HG02981 (cell line): Measurements from ENCODE around the gene BIN1.

Experiments used
- ATAC-seq: cut with Tn5 transposase; IDR thresholded peaks from one replicate; pipeline ENCODE4 v1.9.1; 2021; ENCODE audit warnings: mild to moderate bottlenecking, moderate library complexity; ENCODE audit not compliant: unreplicated experiment

Gene BIN1

GRCh38 chr2:127106991-127107621 is at the start of gene BIN1:
Gene BIN1, minus strand, starts transcription at chr2:127107154. Its CDS starts 211 bp downstream, at chr2:127106943.
- peak; percentile 86 for ATAC-seq

DNA sequence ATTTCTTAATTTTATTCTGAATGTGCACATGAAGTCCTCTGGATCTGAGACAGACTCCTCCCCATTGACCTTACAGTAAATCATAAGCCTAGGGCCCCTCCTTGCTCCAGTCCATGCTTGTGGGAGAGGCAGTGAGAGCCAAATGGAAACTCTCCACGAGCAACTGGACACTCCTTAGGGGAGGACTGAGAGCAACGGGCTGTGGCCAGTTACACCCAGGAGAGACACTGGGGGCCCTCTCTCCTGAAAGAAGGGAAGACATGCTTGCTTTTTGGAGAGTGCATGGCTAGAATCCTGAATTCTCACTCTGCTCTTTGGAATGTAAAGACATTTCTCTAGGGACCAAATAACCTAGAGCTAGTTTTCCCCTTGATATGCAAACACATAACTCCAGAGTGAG is 49.0 kb upstream of the BIN1 start:
- ATAC-seq = no peak

DNA sequence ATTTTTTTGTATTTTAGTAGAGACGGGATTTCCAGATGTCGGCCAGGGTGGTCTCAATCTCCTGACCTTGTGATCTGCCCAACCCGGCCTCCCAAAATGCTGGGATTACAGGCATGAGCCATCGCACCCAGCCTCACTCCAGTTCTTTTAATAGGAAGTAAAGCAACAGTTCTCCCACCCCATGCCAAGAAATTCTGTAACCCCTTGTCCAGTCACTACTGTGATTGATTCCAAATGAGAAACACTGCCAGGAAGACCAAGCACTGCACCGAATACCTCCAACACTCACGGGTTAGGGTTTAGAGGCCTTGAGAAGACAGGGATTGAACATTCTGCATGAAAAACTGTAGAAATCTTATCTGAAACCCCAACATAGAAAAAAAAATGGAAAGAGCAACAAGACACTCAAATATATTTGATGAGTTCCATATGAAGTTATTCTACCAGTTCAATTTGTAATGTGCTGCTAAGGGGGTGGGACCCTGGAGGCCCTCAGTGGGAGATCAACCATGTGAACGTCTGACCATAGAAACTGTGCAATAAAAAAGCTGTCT is 48.2 kb upstream of the BIN1 start:
- ATAC-seq = no peak

DNA sequence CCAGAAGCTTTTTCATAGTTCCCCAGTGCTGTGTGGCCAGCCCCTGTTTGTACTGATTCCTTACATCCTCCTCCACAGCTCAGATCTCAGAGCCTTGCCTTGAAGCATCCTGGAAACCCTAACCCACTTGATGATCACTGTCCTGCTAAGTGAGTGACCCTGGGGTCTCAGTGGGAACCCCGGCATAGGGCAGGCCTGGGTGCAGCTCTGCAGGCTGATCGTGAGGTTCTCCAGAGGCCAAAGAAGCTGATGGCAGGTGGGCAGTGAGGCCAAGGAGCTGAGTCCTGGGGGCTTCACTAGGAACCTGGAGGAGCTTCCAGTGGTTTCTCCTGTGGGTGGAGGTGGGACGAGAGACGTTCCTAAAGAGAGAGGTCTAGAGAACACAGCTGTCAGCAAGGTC is 47.4 kb upstream of the BIN1 start:
- no peak for ATAC-seq

DNA sequence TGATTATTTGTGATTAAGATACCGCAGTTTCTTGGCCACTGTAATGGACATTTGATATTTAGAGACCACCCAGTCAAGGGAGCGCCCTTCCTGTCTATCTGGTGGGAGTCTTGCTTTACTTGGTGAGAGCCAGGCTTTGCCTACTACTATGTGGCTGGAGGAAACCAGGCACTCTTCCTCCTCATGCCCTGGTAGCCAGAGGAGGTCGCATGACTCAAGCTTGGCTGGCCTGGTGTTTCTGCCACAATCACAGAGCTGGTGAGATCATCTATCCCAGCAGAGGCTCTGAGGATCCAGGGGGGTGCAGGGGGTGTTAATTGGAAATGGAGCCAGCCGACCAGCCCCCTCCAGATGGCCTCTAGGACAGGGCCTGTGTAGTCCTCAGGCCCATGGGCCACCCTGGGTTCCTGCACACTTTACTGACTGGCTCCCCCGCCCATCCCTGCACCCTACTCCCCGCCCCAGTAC is 46.8 kb upstream of the BIN1 start:
- no peak for ATAC-seq

DNA sequence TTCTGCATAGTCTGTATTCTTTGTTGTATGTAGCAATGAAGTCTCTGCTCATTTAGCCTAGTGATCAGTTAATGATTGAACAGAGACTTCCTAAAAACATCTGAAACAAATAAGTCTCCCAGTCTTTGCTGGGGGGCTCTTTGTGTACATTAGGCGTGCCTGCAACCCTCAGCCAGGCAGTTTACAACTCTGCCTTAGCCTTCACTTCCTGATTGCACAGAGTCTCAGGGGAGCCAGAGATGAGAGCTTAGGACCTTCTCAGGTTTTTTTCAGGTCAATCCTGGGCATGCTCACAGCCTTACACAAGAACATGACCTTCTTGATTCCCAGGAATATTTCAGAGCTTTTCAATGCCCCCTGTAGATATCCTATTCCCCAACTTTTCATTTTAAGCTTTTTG is 44.0 kb upstream of the BIN1 start:
- no peak for ATAC-seq

- no peak for ATAC-seq
These were observed 42.4 kb upstream of the BIN1 start for GRCh38 chr2:127149384-127149783.

DNA sequence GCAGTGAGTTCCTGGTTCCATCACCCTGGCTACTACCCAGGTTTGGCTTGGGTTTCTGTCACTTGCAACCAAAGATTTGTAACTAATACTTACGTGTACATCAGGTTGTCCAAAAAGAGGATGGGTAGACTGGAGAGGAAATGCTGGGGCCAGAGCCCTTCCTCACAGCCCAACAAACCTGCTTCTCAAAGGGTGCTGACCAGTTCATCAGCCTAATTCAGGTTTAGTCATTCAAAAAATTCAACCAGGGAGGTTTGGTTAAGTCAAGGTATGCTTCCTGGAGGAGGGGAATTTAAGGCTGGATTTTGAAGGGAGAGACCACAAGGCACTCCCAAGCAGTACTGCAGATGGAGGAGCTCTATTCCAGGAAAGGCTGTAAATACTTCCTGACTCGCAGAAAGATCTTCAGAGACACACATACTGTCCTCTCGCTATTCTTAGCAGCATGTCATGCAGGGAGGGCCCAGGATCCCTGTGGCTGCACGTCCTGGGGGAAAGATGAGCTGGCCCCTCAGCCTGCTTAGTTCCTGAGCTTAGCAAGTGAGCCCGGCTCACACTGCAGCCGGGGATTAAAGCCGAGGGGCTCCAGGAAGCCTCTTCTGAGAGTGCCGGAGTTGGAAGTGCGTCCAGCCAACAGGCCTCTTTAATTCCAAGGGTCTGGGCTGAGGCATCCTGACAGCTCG is 40.0 kb upstream of the BIN1 start:
- no peak for ATAC-seq

- ATAC-seq = no peak
These were observed 39.2 kb upstream of the BIN1 start for GRCh38 chr2:127146071-127146725.

DNA sequence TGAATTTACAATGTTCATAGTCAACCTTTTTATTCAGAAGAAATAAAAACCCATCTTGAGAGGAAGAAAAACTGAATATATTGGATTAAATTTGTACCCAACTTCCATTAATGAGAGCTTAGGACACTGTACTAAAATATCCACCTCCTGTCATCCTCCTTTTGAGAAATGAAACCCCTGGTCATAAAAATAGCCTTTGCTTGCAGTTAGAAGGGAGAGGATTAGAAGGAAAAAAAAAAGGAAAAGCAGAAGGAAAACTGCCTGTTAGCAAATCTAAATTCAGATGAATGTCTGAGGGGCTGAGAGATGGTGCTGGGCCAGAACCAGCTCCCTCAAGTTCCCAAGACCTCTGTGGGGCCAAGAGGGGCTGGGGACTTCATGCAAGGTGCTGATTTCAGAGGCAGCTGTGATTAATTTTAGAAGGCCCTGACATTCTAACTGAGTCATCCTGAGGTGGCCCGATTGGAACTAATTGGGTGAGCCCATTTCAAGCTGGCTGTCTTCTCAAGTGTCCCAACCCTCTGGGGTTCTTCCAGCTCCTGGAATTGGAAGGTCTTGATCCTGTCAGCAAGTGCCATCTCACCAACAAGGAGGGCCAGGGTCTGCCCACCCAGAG is 38.4 kb upstream of the BIN1 start:
- ATAC-seq = no peak

DNA sequence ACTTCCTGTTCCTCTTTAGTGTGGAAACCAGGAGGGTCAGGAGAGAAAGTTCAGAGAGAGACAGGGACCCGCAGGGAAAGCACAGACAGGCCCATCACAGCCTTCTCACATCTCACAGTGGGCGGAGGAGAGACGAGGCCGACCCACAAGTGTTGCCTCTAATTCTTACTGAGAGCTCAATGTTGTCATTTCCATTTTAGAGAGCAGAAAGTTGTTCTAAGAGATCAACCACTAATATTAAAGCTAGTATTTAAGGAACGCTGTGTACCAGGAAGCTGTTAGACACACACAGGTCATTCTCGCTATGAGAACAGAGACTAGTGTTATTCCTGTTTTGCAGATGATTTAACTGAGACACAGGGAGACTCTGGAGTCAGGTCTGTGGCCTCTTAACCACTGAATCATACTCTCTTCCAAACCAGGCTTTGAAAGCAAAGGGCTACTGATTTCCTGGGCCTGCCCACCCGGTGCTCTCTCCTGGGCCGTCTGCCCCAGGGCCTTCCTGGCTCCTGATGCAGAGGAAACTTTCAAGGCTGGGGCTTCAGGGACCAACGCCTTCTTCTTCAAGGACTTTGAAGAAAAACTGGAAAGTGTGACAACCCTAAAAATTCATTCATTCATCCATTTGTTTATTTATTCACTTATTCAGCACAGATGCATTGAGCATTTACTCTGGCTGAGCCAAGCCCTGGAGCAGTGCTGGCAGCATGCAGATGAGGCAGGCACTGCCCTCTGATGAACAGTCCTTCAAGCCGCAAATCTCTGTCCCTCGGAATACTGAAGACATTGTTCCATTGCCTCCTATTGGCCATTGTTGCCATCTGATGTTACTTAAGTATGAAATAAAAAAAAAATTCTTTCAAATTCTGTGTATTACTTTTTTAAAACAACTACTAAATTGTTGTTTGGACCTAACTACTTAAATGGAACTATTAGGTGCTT is 37.2 kb upstream of the BIN1 start:
- no peak for ATAC-seq

DNA sequence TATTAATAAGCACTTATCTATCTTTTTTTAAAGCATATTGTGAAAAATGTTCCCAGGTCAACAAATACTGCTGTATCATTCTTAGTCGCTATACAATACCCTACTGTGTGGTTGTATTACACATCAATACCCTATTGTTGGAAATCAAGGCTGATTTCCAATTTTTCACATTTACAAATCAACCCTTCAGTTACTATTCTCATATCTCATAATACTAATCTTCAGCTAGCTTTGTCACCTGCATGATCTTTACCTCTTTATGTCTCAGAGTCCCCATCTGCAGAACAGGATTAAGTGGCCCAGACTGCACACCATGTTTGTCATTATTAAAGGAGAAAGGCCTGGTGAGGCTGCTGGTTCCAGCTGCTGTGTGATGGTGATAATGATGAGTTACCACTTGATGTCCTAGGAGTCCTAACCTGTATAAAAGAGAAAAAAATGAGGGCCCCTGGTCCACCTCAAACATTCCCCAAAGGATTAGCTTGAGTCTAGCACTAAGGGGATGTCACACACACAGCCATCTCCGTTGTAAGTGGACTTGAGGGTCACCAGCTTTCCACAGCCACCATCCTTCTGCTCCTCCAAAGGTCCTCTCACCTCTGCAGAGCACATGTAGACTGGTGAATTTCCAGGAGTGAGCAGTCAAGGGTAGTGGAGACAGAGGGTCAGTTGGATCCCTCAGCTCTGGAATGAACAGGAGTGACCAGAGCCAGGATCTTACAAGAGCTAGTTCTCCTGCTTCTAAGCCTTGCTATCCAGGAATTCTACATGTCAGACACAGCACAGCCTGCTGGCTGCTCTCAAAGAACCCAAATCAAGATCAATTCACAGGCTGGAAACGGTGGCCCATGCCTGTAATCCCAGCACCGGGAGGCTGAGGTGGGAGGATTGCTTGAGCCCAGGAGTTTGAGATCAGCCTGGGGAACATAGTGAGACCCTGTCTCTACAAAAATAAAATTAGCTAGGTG is 36.0 kb upstream of the BIN1 start:
- ATAC-seq = no peak

DNA sequence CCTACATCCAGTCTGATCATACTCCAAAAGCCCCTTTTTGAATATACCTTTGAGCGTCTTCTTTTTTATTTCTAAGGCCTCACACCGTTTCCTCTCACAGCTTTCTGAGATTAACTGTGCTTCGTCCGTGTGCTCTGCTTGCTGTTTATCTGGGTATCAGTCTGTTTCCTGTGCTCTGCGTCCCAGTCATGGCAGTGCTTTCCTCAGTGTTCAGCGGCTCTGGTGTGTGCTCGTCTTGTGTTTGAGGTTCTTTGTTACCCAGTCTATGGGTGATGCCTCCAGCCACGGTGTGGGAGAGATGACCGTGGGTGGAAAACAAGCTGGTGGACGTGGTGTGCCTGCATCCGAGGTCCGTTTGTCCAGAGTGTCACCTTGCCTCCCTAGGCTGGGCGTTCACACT is 33.6 kb upstream of the BIN1 start:
- no peak for ATAC-seq

GRCh38 chr2:127139766-127140165 is 32.8 kb upstream of the BIN1 start:
- ATAC-seq = no peak

GRCh38 chr2:127138281-127138680 is 31.3 kb upstream of the BIN1 start:
- ATAC-seq = no peak

- no peak for ATAC-seq
These were observed 30.8 kb upstream of the BIN1 start for GRCh38 chr2:127137741-127138140.

GRCh38 chr2:127137225-127137624 is 30.3 kb upstream of the BIN1 start:
- ATAC-seq = no peak

- ATAC-seq = peak; percentile 48
These were observed 28.2 kb upstream of the BIN1 start for GRCh38 chr2:127134833-127135830.
